IMR-90 (cell line): ENCODE data around the gene GGCT. TPM values are rescaled to one million over a fixed set of nuclear protein-coding genes. Genes with fewer than 3 reads are reported as not detected.

ENCODE experiments used
- ATAC-seq: fragments of 200-7000 bp; cut with Tn5 transposase; 2 replicates; pipeline ENCODE4 v1.9.1; 2020; ENCODE audit warnings: low read depth, mild to moderate bottlenecking, moderate library complexity
- BruUV-seq: library from RNA; stranded (reverse); fragments of 400-500 nt; replicated peaks from 2 replicates; lab custom pipeline; 2021; lab: Mats Ljungman, UMichigan
- CTCF ChIA-PET: fragments of 300-600 bp; formaldehyde crosslinking; extraction: SDS; loops from one replicate; lab custom pipeline; 2021; ENCODE audit warnings: antibody characterized with exemption; lab: Yijun Ruan, JAX
- POLR2A ChIA-PET: fragments of 300-600 bp; sonication (Branson Sonifier 250); formaldehyde crosslinking; loops from one replicate; lab custom pipeline; 2022; ENCODE audit warnings: antibody characterized with exemption; ENCODE audit not compliant: unreplicated experiment; lab: Charles Lee
- DNase-seq: peaks from one replicate; pipeline ENCODE4 v3.0.0; 2013
- H2AFZ ChIP-seq: replicated peaks from 2 replicates; pipeline ENCODE3; 2013; ENCODE audit warnings: low read length, mild to moderate bottlenecking; ENCODE audit not compliant: poor library complexity
- H2AK5ac ChIP-seq: 2 replicates; pipeline ENCODE4 v1.6.1; 2013; ENCODE audit warnings: low read depth, low read length, inconsistent platforms
- H2AK9ac ChIP-seq: replicated peaks from 2 replicates; pipeline ENCODE3; 2013; ENCODE audit warnings: mild to moderate bottlenecking, low read depth, low read length, moderate library complexity; ENCODE audit not compliant: poor library complexity
- H2BK120ac ChIP-seq: 2 replicates; pipeline ENCODE4 v1.6.1; 2013; ENCODE audit warnings: low read depth, low read length, inconsistent platforms
- H2BK15ac ChIP-seq: 3 replicates; pipeline ENCODE4 v1.6.1; 2013; ENCODE audit warnings: low read depth, low read length, inconsistent platforms
- H2BK20ac ChIP-seq: 2 replicates; pipeline ENCODE4 v1.6.1; 2013; ENCODE audit warnings: low read depth, mild to moderate bottlenecking, inconsistent platforms, low read length, moderate library complexity
- H2BK5ac ChIP-seq: 2 replicates; pipeline ENCODE4 v1.6.1; 2013; ENCODE audit warnings: mild to moderate bottlenecking, low read depth, low read length, inconsistent platforms; ENCODE audit not compliant: poor library complexity, severe bottlenecking
- H3K14ac ChIP-seq: replicated peaks from 2 replicates; pipeline ENCODE4 v1.6.1; 2013; ENCODE audit warnings: low read depth, low read length, inconsistent platforms
- H3K18ac ChIP-seq: 2 replicates; pipeline ENCODE4 v1.6.1; 2013; ENCODE audit warnings: low read depth, low read length, control low read depth
- H3K23ac ChIP-seq: 2 replicates; pipeline ENCODE4 v1.6.1; 2013; ENCODE audit warnings: low read depth, low read length, inconsistent platforms
- H3K27ac ChIP-seq: 2 replicates; pipeline ENCODE4 v1.5.1; 2013; ENCODE audit warnings: mild to moderate bottlenecking, control low read depth, low read length; ENCODE audit not compliant: insufficient read depth
- H3K27me3 ChIP-seq: 2 replicates; pipeline ENCODE4 v1.6.1; 2013; ENCODE audit warnings: low read length; ENCODE audit not compliant: control insufficient read depth, insufficient read depth
- H3K36me3 ChIP-seq: 2 replicates; pipeline ENCODE4 v1.6.1; 2013; ENCODE audit warnings: low read length, mixed read lengths; ENCODE audit not compliant: control insufficient read depth, insufficient read depth
- H3K4ac ChIP-seq: 2 replicates; pipeline ENCODE4 v1.6.1; 2013; ENCODE audit warnings: low read depth, low read length, inconsistent platforms
- H3K4me1 ChIP-seq: 2 replicates; pipeline ENCODE4 v1.6.1; 2013; ENCODE audit warnings: low read length, mixed read lengths; ENCODE audit not compliant: control insufficient read depth, insufficient read depth
- H3K4me2 ChIP-seq: 2 replicates; pipeline ENCODE4 v1.6.1; 2013; ENCODE audit warnings: low read depth, mild to moderate bottlenecking, control low read depth, low read length, moderate library complexity
- H3K4me3 ChIP-seq: 2 replicates; pipeline ENCODE4 v1.5.1; 2013; ENCODE audit warnings: low read depth, mild to moderate bottlenecking, control low read depth, low read length, moderate library complexity; ENCODE audit not compliant: insufficient read depth
- H3K56ac ChIP-seq: 2 replicates; pipeline ENCODE4 v1.6.1; 2013; ENCODE audit warnings: low read length, inconsistent platforms; ENCODE audit not compliant: insufficient read depth; ENCODE audit errors: extremely low read depth
- H3K79me1 ChIP-seq, 2 experiments: 2 replicates each; pipeline ENCODE4 v1.6.1; 2013; ENCODE audit warnings: low read length in 2 of 2, inconsistent platforms in 1 of 2, low read depth in 1 of 2
- H3K9ac ChIP-seq: 2 replicates; pipeline ENCODE4 v1.6.1; 2013; ENCODE audit warnings: low read depth, low read length, control low read depth
- H3K9me1 ChIP-seq: 2 replicates; pipeline ENCODE4 v1.6.1; 2013; ENCODE audit warnings: low read length, inconsistent platforms; ENCODE audit not compliant: insufficient read depth
- H3K9me3 ChIP-seq: 2 replicates; pipeline ENCODE4 v1.6.1; 2013; ENCODE audit warnings: low read length; ENCODE audit not compliant: control insufficient read depth, insufficient read depth
- H4K20me1 ChIP-seq: 2 replicates; pipeline ENCODE4 v1.6.1; 2013; ENCODE audit warnings: low read length, inconsistent platforms; ENCODE audit not compliant: insufficient read depth
- H4K5ac ChIP-seq: 2 replicates; pipeline ENCODE4 v1.6.1; 2013; ENCODE audit warnings: mild to moderate bottlenecking, low read depth, low read length, control low read depth
- H4K8ac ChIP-seq, 2 experiments: 2 replicates each; pipeline ENCODE4 v1.6.1; 2013; ENCODE audit warnings: low read depth in 2 of 2, low read length in 2 of 2, control low read depth in 1 of 2, inconsistent platforms in 1 of 2
- H4K91ac ChIP-seq: 2 replicates; pipeline ENCODE4 v1.6.1; 2013; ENCODE audit warnings: low read depth, low read length, inconsistent platforms; ENCODE audit not compliant: insufficient read depth
- CHD1 ChIP-seq: IDR thresholded peaks from 2 replicates; pipeline ENCODE4 v1.6.1; 2012; ENCODE audit warnings: low read depth, low read length, improper control_type of control experiment
- CTCF ChIP-seq: conservative IDR thresholded peaks from 2 replicates; pipeline ENCODE4 v1.5.1; 2012; ENCODE audit warnings: mild to moderate bottlenecking, low read depth, low read length, improper control_type of control experiment
- ELK1 ChIP-seq: fragments of 150-350 bp; IDR thresholded peaks from 2 replicates; pipeline ENCODE4 v1.6.1; 2016; ENCODE audit warnings: low read depth, mild to moderate bottlenecking, low read length, moderate library complexity, borderline replicate concordance
- MAFK ChIP-seq: IDR thresholded peaks from 2 replicates; pipeline ENCODE4 v1.6.1; 2012; ENCODE audit warnings: low read depth, low read length, improper control_type of control experiment
- NFE2L2 ChIP-seq: fragments of 150-350 bp; IDR thresholded peaks from 2 replicates; pipeline ENCODE4 v1.6.1; 2016; ENCODE audit warnings: low read depth, mild to moderate bottlenecking, low read length
- RAD21 ChIP-seq: IDR thresholded peaks from 2 replicates; pipeline ENCODE4 v1.6.1; 2012; ENCODE audit warnings: low read length, improper control_type of control experiment
- USF2 ChIP-seq: fragments of 150-350 bp; IDR thresholded peaks from 2 replicates; pipeline ENCODE4 v1.6.1; 2017; ENCODE audit warnings: mild to moderate bottlenecking, antibody characterized with exemption, low read length, low read depth
- WGBS, 2 experiments: methylation state at CpG; one replicate each; pipeline versions ENCODE4 v1.1.5 to v1.1.7; 2013; ENCODE audit warnings: missing lambda C conversion rate in 2 of 2; ENCODE audit not compliant: insufficient read length in 1 of 2; ENCODE audit errors: extremely low coverage in 2 of 2; 5-methylcytosine and 5-hydroxymethylcytosine counted together
- dilution Hi-C: fragments of 300-500 bp; cut with HindIII; formaldehyde crosslinking; loops from one replicate; pipeline ENCODE4 v1.14.3; 2018; ENCODE audit warnings: low sequenced_read_pairs; ENCODE audit not compliant: unreplicated experiment
- in situ Hi-C: fragments of 300-500 bp; cut with MboI; formaldehyde crosslinking; loops from 3 replicates; pipeline ENCODE4 v1.14.3; 2019; ENCODE audit warnings: low sequenced_read_pairs, inconsistent platforms, mixed read lengths
- intact Hi-C: fragments of 100-400 bp; cut with micrococcal nuclease; formaldehyde crosslinking; loops from 2 replicates; pipeline ENCODE4 v1.10.0; 2022
- polyA plus RNA-seq, 3 experiments: library from polyadenylated mRNA; depleted of rRNA; stranded (reverse); fragments of >200 nt; gene quantifications; 2 replicates each; pipeline ENCODE4 v1.2.3, GENCODE V29; 2012; ENCODE audit warnings: low replicate concordance in 1 of 3
- total RNA-seq: library from RNA; depleted of rRNA; stranded (reverse); fragments of >200 nt; gene quantifications from 2 replicates; pipeline ENCODE4 v1.2.3, GENCODE V29; 2012

The GGCT gene
- total and polyA plus RNA-seq, 2 of the 4 experiments (the other 2 are of a cell fraction) = 12.0 to 18.6 TPM

- no peak overlapping the region for H3K56ac ChIP-seq
- TF ChIP-seq ELK1 = no peak
- TF ChIP-seq MAFK = no peak
- TF ChIP-seq NFE2L2 = no peak
- TF ChIP-seq RAD21 = no peak
- no peak for TF ChIP-seq USF2
- no peak for TF ChIP-seq CHD1
- TF ChIP-seq CTCF = no peak
- intact Hi-C loops = loop anchor here (5.0 kb wide), 1 partner anchor 313 kb away; no protein-coding TSS in a partner anchor
- no peak overlapping the region for H3K27ac ChIP-seq
- no peak overlapping the region for H2AK5ac ChIP-seq
- H3K23ac ChIP-seq = no peak overlapping the region
- H2BK120ac ChIP-seq = no peak overlapping the region
- H4K8ac ChIP-seq = no peak overlapping the region
- BruUV-seq = no TSS peak
- in situ Hi-C loops = no loop called here
- ATAC-seq = no peak
- peaks cover 6% of the 10 kb centered on the region for H4K20me1 ChIP-seq
- H2BK15ac ChIP-seq = no peak overlapping the region
- CTCF ChIA-PET = no interaction called here
- H3K36me3 ChIP-seq = no peaks in the 10 kb centered on the region
- no peak overlapping the region for H3K18ac ChIP-seq
- dilution Hi-C loops = no loop called here
- H3K27me3 ChIP-seq = no peaks in the 10 kb centered on the region
- H4K5ac ChIP-seq = no peak overlapping the region
- DNase-seq = no peak
- POLR2A ChIA-PET = no interaction called here
- peaks cover 13 to 60% of the 10 kb centered on the region in 2 experiments for H3K79me1 ChIP-seq
- H3K4me3 ChIP-seq = no peak overlapping the region
- WGBS, 2 experiments = 84% methylated on average over 3 of the region's 6 CpGs; no CpG with 5 or more reads in 1 of the 2 experiments
- no peaks in the 10 kb centered on the region for H3K9me3 ChIP-seq
- H4K91ac ChIP-seq = no peak overlapping the region
- no peak overlapping the region for H3K4me2 ChIP-seq
- no peak overlapping the region for H3K9ac ChIP-seq
- no peak overlapping the region for H3K4ac ChIP-seq
- H2BK5ac ChIP-seq = no peak overlapping the region
- peaks cover 22% of the 10 kb centered on the region for H3K4me1 ChIP-seq
- H3K9me1 ChIP-seq = peaks cover 10% of the 10 kb centered on the region; the same call in 1 of the 2 replicates
- no peak overlapping the region for H2AK9ac ChIP-seq
- no peak overlapping the region for H2AFZ ChIP-seq
- H2BK20ac ChIP-seq = no peak overlapping the region
- H3K14ac ChIP-seq = no peak overlapping the region
Measured at GRCh38 chr7:30475580-30475979, 29.0 kb downstream of the GGCT start.
